GM18505 (cell line): Measurements from ENCODE around the gene ABCC3.
A peak's percentile ranks its signal among the peaks of the same experiment; 100 is the strongest.
"Not testable (repeated sequence)": the region's sequence is repeated elsewhere in the genome, so short reads cannot be mapped to it uniquely, and the experiment has no call there.

Source experiments
- ATAC-seq: cut with Tn5 transposase; IDR thresholded peaks from one replicate; pipeline ENCODE4 v1.9.1; 2021; ENCODE audit not compliant: unreplicated experiment
- POLR2A ChIP-seq: IDR thresholded peaks from 4 replicates; pipeline ENCODE4 v1.6.1; 2011; ENCODE audit warnings: borderline replicate concordance; ENCODE audit not compliant: insufficient read depth, insufficient read length; ENCODE audit errors: extremely low read depth

Gene ABCC3

DNA sequence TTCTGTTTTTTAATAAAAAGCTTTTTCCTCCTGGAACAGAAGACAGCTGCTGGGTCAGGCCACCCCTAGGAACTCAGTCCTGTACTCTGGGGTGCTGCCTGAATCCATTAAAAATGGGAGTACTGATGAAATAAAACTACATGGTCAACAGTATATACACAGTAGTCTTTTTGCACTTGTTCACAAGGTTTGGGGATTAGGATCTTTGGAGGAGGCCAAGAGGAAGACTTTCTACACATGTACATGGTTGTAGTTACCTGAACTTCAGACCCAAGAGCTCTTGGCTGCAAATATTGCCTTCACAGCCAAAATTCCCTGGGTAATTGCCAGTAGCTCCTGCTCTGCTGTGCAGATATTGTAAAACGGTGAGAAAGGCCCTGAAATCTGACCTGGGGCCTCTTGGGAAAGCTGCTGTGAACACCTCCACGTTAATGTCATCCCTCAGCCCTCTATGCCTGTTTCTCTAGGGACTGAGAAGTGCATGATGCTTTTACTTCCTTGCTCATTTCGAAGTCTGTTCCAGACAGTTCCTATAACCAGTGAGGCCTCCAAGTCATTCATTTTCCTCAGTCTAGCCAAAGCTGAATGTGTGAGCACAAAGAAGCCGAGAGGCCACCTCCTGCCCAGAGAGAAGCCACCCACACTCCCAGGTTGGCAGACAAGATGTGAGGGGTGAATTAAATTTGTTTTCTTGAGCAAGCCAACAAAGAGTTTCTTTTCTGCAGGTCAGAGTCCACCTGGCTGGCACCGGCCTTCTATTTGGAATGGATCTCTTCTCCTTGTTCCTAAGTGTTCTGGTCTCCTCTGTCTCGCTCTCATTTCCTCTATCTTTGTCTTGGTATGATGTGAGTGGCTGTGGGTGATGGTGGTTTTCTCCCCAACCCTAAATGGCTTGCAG, 57.1 kb downstream of the ABCC3 start:
- ATAC-seq: no peak
- no peak for TF ChIP-seq POLR2A

DNA sequence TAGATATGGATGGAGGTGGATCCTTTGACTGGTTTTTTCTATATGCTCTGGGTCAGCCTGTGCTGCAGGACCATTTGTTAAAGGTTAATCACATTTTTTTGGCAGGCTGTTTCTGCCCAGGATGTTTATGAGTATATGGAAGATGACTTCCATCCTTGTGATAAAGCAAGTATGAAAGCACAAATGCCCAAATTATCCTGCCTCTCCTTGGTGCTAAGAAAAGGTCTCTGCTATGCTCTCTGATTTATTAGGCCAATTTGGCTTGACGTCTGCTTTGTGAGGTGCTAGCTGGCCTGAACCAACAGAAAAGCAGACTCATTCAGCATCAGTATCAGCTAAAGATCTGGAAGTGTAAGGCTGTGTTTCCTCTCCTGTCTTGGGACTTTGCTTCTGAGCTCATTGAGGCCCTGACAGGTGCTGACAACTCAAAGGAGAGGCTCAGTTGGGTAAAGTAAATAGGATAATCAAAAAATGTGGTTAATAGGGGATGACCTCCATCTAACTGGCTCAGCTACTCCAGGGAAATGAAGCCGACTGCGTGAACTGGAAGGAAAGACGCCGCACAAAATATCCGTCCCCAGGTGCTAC, 57.9 kb downstream of the ABCC3 start:
- ATAC-seq: no peak
- TF ChIP-seq POLR2A: no peak

DNA sequence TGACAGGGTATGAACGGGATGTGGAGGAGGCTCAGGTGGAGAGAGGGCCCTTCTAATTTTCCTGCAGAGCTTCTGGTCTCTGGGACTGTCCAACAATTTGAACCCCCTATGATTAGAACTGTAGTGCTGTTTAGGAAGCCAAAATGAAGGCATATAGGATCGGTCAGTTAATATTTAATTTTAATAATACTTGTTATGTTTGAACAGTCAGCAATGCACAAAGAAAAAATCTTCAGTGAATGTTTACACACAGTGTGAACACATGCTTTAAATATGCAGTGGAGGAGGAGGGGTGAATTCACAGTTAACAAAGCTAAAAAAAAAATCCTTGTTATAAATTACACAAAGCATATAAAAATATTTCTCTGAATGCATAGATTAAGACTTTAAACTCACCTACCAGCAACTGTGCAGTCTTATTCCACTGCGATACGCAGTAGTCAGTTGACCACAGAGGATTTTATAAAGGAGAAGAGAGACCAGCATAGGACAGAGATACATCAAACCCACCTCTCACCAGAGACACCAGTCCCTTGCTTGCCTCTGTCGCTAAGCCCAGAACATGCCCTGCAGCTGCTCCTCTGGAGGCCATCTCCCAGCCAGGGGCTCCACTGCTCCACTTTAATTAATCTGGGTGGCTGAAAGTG, 58.5 kb downstream of the ABCC3 start:
- ATAC-seq: no peak
- TF ChIP-seq POLR2A: no peak

DNA sequence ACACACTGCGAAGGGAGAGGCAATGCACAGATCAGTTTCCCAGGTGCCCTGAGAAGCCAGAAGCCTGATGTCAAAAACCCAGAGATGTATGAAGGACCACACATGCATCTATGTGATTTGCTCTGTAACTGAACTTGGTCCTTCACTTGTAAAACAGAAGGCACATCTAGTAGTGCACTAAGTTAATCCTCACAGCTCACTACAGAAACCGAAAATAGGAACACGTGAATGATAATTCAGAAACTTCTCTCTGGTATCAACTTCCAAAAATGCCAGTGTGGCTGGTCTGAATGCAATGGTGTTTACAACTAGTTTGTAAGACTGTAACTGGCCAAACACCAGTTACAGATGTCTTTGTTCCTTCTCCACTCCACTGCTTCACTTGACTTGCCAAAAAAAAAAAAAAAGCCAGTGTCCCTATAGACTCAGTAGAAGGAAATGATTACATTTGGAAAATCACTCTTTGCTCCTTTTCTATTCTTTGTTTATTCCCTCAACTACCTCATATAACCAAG, 61.7 kb downstream of the ABCC3 start:
- no peak for TF ChIP-seq POLR2A
- ATAC-seq: no peak

DNA sequence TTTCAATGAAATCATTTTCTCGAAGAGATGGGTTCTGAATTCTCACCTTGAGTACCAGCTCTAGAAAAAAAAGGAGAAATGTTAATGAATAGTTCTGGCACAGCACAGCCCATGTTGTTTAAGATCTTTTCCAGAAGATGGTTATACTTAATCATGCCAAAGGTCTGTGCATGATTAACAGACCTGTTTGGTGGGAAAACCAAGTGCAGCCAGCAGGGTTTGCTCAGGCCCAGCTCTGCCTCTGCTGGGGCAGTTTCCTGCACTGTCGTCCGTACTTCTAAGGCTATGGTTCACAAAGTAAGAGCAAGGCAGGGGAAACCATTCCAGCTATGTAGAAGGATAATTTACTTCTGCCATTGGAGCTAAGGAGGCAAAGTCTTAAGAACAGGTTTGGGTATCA, 62.4 kb downstream of the ABCC3 start:
- no peak for ATAC-seq
- no peak for TF ChIP-seq POLR2A

DNA sequence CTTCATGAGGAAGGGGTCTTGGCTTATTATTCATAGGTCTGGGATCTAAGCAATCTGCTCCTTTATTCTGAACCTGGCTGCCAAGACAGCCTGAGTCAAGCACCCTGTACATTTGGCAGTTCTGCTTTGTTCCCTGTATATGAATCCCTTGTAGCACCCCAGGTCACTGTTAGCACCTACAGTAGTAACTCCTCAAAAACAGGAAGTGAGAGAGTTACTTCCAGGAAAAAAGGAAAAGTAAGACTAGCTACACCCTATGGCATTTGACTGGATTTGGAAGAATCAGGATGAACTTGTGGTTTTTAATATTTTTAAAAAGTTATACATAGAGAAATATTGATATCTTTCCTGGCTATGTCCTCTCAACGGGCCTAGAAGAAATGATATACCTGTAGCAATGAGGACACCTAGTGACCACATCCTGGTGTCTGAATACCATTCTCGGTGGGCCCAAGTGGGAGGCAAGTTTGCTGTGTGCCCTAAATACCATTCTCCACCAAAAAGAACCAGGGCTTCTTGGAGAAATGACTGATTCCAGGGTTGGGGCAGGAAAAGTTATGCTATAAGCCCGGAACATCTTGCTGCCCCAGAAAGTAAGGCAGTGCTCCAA, 63.1 kb downstream of the ABCC3 start:
- ATAC-seq: no peak
- no peak for TF ChIP-seq POLR2A

DNA sequence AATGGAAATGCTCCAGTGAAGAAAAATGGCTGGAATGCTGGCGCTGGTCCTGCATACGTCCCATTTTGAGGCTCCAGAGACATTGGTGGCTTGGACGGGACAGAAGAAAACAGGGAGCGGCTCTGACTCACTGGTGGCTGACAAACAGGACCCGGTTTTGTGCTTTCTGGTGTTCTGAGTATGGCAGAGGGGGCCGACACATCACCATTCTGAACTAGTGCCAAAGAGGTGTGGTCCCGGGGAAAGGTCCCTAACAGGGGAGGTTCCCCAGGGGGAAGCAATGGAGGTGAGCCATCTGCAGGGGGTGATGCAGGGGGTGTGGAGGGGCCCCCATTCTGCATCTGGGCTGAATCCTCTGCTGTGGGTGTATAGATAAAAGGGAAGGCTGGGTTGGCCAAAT, 64.7 kb downstream of the ABCC3 start:
- TF ChIP-seq POLR2A: no peak
- no peak for ATAC-seq

DNA sequence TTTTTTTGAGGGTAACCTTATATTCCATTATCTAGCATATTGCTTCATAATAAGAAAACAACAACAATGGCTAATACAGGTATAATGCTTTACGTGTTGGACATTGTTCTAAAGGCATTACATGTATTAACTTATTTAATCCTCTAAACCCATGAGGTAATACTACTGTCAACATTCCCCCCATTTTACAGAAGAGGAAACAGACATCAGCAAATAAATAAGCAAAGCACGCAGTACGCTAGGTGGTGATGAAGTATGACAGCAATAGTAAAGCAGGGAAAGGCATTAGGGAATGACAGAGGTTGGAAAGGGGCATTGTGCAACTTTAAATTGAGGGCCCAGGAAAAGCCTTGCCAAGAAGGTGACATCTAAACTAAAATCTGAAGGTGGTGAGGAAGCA, 68.5 kb downstream of the ABCC3 start:
- no peak for ATAC-seq
- no peak for TF ChIP-seq POLR2A

DNA sequence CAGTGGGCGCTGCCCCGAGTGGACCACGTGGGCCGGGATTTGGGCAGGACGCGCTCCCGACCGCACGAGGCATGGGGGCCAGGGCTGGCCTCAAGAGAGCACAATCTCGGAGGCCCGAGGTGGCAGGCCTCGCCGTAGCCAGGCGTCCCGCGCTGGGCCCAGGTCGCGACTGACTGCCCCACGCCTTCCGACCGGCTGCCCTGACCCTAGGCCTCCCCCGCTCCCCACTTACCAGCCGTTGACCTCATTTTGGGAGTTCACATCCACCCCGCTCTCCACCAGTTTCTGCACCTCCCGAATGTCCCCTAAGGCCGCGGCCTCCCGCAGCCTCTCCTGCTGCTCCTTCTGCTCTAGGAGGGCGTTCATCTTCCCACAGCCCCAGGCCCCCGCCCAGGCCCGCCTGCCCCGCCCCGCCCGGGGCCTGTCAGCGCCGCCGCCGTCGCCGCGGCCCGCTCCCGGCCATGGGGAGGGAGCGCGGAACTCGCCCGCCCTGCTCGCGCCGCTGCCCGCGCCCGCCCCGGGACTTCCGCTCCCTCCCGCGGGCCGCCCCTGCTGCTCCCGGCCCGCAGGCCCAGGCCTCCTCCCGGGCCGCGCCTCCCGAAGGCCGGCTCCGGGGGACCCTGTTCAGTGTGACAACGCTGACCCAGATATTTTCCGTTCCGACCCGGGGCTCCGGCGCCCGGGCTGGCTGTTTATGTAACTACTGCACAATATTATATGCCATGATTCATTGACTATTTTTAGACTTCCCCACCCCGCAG, 72.8 kb downstream of the ABCC3 start, which contains the start of gene ANKRD40:
TSS of gene ANKRD40 (minus strand) at position 626 of the 761 bp plus-strand sequence. CDS start at position 366, 260 bp downstream.
- peak; percentile 72 for TF ChIP-seq POLR2A
- ATAC-seq: peak; percentile 76

DNA sequence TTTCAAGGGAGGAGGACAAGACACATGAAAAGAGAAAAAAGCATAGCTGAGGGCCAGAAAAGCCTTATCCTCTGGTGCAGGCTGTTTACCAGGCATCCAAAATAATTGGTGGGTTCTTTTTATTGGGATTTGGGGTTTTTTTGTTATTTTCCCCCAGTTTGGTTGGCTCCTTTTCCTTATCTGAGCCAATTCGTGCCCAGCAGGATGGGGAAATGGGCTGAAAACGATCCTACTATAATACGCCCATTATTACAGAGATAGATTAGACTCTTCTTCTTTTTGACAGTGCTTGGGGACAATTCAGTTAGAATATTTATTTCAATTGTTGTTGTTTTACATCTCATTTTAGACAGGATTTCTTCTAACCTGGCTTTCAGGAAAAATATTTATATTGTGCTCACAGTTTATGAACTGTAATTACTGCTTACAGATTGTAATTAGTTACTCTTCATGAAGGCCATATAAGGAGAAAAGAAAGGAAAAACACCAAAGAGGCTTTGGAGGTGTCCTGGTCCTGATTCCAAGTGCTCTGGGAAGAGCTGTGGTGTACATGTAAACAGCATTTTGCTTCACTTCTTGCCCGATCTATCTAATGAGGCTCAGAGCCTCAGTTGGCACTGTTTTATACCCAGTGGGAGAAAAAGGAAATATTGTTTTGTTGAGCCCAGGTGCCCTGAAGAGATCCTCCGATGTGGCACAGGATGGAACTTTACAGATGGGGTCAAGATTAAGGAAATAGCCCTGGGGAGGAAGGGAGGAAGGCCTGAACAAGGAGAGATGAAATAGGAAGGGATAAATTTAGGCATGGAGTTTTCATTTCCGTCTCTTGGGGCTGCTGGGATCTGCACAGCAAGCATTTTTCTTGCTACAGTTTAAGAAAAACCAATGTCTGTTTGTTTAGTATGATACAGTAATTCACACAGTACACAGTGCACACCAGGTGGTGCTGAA, 73.6 kb downstream of the ABCC3 start:
- no peak for ATAC-seq

DNA sequence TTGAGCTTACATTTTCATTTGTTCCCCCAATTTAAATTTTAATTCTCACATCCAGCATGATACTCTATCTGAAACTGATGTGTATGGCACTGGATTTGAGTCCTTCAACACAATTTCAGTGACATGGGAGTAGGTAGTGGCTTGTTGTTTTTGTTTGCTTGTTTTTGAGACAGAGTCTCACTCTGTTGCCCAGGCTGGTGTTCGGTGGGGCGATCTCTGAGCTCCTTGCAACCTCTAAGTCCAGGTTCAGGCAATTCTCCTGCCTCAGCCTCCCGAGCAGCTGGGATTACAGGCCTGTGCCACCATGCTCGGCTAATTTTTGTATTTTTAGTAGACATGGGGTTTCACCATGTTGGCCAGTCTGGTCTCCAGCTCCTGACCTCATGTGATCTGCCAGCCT, 74.4 kb downstream of the ABCC3 start:
- ATAC-seq: not testable (repeated sequence)

More for the DNA sequence above, 73.6 kb downstream of the ABCC3 start:
- TF ChIP-seq POLR2A: no peak

DNA sequence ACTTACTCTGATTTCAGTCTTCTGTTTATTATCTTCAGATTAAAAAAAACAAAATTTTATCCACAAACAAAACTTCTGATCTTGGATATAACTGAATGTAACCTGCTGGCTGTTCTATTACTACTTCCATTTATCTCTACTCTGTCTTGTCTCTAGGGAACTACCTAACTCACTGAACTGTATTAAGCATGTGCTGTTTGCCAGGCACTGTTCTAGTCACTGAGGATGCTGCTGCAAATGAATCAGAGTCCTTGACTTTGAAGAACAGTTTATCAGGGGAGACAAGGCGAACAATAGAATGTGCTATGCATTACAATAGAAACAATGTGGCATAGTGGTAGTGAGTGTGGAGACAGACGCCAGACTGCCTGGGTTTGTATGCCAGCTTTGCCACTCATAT, 75.3 kb downstream of the ABCC3 start:
- no peak for TF ChIP-seq POLR2A

DNA sequence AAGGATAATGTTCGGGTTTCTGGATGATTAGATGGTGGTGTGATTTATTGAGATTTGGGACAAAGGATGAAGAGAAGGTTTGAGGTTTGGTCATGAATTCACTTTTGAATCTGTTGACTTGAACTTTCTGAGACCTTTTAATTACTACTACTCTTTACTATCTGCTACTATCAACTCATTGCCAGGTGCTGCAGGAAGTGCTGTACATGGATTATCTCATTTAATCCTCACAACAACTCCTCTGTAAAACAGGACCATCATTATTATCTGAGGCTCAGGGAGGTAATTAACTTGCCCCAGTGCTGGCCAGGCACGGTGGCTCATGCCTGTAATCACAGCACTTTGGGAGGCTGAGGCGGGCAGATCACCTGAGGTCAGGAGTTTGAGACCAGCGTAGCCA, 76.0 kb downstream of the ABCC3 start:
- ATAC-seq: no peak
- no peak for TF ChIP-seq POLR2A

More for the DNA sequence above, 75.3 kb downstream of the ABCC3 start:
- ATAC-seq: no peak
